ENCODE data around the gene PNPLA7. TPM values are rescaled to one million over a fixed set of nuclear protein-coding genes. Genes with fewer than 3 reads are reported as not detected.

Gene PNPLA7
- total RNA-seq, 1 experiment from 2014 or later, result 1.8 TPM

DNA sequence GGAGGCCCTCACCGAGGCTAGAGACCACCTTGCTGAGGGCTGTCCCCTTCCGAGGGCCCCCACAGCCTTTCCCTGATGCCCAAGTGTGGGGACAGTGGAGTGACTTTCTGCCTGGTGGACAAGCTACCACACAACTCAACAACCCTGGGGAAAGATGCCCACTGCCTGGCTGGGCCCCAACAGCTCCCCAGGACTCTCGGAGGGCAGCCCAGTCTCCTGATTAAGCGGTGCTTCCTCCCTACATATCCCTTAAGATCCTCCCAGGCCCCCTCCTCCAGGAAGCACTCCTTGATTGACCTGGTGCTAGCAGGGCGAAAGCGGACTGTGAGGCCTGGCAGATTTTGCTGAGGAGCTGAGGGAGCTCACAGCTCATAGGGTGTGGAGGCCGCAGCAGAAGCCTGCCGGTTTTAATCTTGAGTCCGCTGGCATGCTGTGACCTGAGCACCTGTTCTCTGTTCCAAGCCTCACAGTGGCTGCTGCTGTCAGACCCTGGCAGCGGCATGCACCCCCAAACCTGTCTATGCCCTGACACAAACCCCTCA is 93.3 kb downstream of the PNPLA7 start:
- intact Hi-C loops (cut with micrococcal nuclease), result no loop called here
- Histone ChIP-seq H3K27me3 (ENCODE audit: insufficient read depth, low read length) (no peaks in the 10 kb centered on the region), H3K4me3 (replicated peaks in 1 of 2; ENCODE audit: low read depth in 1 of 2, low read length in 2 of 2) (no peak overlapping the region), H2AFZ (ENCODE audit: low read depth, low read length, poor library complexity, severe bottlenecking) (no peak overlapping the region), H3K27ac (ENCODE audit: low read depth, low read length) (peak overlapping the region; percentile 81; the same call in 1 of the 2 replicates), H4K20me1 (ENCODE audit: insufficient read depth) (peaks cover 4% of the 10 kb centered on the region; the same call in 1 of the 2 replicates), H3K4me2 (ENCODE audit: low read length) (peak overlapping the region; percentile 94), H3K36me3 (ENCODE audit: control insufficient read depth in 1 of 2, insufficient read depth in 2 of 2, low read length in 2 of 2) (peaks cover 11 to 40% of the 10 kb centered on the region in 2 experiments; a peak in 2 of 4 replicates), H3K9ac (ENCODE audit: low read length) (no peak overlapping the region), H3K9me3 (ENCODE audit: control insufficient read depth in 1 of 2, insufficient read depth in 1 of 2, low read depth in 1 of 2, low read length in 2 of 2) (no peaks in the 10 kb centered on the region), H3K4me1 (ENCODE audit: control insufficient read depth in 1 of 2, insufficient read depth in 2 of 2, low read length in 2 of 2) (peaks cover 27 to 68% of the 10 kb centered on the region in 2 experiments), H3K79me2 (ENCODE audit: insufficient read depth, low read length) (peaks cover 47% of the 10 kb centered on the region), H3K9me2 (ENCODE audit: insufficient read depth) (no peaks in the 10 kb centered on the region)
- RAD21 ChIA-PET (ENCODE audit: low non-redundant PET in 1 of 2, low total read pairs in 2 of 2, uncharacterized antibody in 2 of 2, unreplicated experiment in 2 of 2), result no interaction called here
- DNase-seq (ENCODE audit: low read depth, low spot score) (no peak), ATAC-seq (no peak)
- no peak for TF ChIP-seq SP1 (IDR thresholded peaks at IDR 0.05; ENCODE audit: low read depth)
- BruUV-seq (replicated peaks), result no TSS peak
- POLR2A ChIA-PET, result no interaction called here
- CTCF ChIA-PET, result no interaction called here

DNA sequence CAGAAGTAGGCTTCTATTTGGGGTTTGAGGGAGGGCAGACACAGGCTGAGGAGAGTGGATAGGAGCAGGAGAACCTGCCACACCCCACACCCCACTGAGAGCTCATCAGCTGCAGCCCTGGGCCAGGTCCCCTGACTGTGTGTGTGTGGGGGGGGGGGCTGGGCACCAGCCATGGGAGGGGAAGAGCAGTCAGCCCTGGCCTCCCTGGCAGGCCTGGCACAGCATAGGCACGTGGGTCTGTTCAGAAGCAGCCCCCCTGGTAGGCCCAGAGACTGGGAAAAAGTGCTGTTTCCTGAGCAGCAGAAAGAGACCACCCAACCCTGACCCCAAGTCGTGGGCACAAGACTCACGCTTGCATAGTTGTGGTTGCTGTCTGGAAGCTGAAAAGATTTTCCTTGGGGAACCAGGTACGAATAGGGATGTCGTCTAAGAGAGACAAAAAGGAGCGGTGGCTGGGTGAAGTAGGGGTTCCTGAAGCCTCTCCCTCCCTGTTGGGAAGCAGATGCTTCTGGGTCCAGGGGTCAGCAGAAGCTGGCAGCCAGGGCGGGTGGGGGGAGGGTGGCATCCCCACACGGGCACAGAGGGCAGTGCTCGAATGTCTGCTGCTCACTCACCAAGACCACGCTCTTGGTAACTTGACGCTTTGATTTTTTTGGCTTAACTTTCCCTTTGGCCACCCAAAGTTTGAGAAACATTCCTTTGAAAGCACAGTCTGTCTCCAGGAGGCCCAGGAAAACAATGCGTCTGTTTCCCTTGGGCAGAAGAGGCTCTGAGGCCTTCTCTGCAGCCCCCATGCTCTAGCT is 93.9 kb downstream of the PNPLA7 start:
- CTCF ChIA-PET, result no interaction called here

More for the DNA sequence above, 93.9 kb downstream of the PNPLA7 start:
- H3K27me3 ChIP-seq (ENCODE audit: insufficient read depth, low read length), result no peaks in the 10 kb centered on the region
- H2AFZ ChIP-seq (ENCODE audit: low read depth, low read length, poor library complexity, severe bottlenecking), result no peak overlapping the region
- no TSS peak for BruUV-seq (replicated peaks)
- intact Hi-C loops (cut with micrococcal nuclease), result no loop called here
- H3K4me2 ChIP-seq (ENCODE audit: low read length), result no peak overlapping the region
- H3K4me3 ChIP-seq (replicated peaks in 1 of 2; ENCODE audit: low read depth in 1 of 2, low read length in 2 of 2), result no peak overlapping the region; a peak in 1 of 4 replicates
- POLR2A ChIA-PET, result no interaction called here
- peaks cover 47% of the 10 kb centered on the region for H3K79me2 ChIP-seq (ENCODE audit: insufficient read depth, low read length)
- no peaks in the 10 kb centered on the region for H3K9me2 ChIP-seq (ENCODE audit: insufficient read depth)
- RAD21 ChIA-PET (ENCODE audit: low non-redundant PET in 1 of 2, low total read pairs in 2 of 2, uncharacterized antibody in 2 of 2, unreplicated experiment in 2 of 2), result no interaction called here
- TF ChIP-seq RAD21 (IDR thresholded peaks at IDR 0.05; ENCODE audit: low read depth) (no peak), MAX (IDR thresholded peaks at IDR 0.05) (no peak)
- ATAC-seq (no peak), DNase-seq (ENCODE audit: low read depth, low spot score) (no peak)
- peaks cover 4% of the 10 kb centered on the region; the same call in 1 of the 2 replicates for H4K20me1 ChIP-seq (ENCODE audit: insufficient read depth)
- H3K4me1 ChIP-seq (ENCODE audit: control insufficient read depth in 1 of 2, insufficient read depth in 2 of 2, low read length in 2 of 2), result peaks cover 23 to 62% of the 10 kb centered on the region in 2 experiments
- H3K9ac ChIP-seq (ENCODE audit: low read length), result no peak overlapping the region
- H3K36me3 ChIP-seq (ENCODE audit: control insufficient read depth in 1 of 2, insufficient read depth in 2 of 2, low read length in 2 of 2), result peaks cover 11 to 40% of the 10 kb centered on the region in 2 experiments; a peak in 2 of 4 replicates
- H3K27ac ChIP-seq (ENCODE audit: low read depth, low read length), result peak overlapping the region; percentile 81; the same call in 1 of the 2 replicates
- H3K9me3 ChIP-seq (ENCODE audit: control insufficient read depth in 1 of 2, insufficient read depth in 1 of 2, low read depth in 1 of 2, low read length in 2 of 2), result no peaks in the 10 kb centered on the region
